22Rv1 (cell line): ENCODE data around the gene ASPN.

Experiments
- H3K27ac ChIP-seq: fragments of 450-650 bp; 2 replicates; pipeline ENCODE4 v1.5.1; 2017
- CTCF ChIP-seq: fragments of 450-650 bp; IDR thresholded peaks from 2 replicates; pipeline ENCODE4 v1.5.1; 2017; ENCODE audit warnings: mild to moderate bottlenecking
- ZFX ChIP-seq: fragments of 450-650 bp; IDR thresholded peaks from 2 replicates; pipeline ENCODE4 v1.6.1; 2017; ENCODE audit warnings: antibody characterized with exemption, borderline replicate concordance

The ASPN gene

DNA sequence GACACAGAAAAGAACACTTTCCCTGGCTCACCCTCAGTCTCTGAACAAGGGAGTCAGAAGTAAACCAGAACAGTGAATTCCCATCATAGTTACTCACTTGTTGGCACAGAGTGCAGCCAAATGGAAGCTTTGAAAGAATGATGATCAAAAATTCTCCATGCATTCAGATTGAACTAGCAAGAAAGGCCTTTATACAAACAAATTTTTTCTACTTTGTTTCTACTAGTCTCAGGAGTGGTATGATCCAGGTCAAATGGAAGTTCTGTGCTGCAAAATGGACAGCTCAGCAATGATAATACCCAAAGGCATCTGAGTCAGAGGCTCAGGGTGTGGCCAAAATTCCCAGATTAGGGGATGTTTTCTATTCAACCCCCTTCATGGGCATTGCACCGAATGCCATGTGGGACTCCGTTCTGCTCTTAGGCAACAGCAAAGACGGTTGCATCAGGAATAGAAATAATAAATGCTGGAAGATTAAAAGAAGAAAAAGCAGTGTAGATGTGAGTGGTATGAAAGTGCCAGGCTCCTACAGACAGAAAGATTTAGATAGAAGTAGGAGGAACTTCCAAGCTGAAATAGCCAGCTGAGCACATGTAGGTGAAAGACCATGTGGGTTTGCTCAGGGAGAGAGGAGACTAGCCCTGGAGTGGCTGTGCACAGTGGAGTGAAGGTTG is 24.0 kb upstream of the ASPN start:
- no peak overlapping the region for H3K27ac ChIP-seq
- no peak for TF ChIP-seq ZFX
- TF ChIP-seq CTCF, result no peak

DNA sequence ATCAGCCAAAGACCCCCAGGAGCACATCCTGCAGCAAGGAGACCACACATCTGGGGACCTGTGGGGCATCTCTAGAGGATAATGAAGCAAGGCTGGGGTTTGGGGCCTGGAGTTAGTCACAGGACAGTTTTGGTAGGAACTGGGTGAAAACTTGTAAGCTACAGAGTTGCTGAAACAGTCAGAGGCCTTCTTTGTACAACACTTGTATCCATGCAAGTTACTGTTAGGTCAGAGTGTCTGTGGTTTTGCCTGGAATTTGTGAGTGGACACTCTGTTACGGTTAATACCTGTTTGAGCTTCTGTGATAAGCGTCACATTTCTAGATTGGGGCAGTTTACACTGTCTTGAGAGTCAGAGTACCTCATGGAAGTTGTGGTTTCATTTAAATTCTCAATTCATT is 22.6 kb upstream of the ASPN start:
- no peak for TF ChIP-seq ZFX
- TF ChIP-seq CTCF, result no peak
- no peak overlapping the region for H3K27ac ChIP-seq

- TF ChIP-seq ZFX (no peak), CTCF (no peak)
- H3K27ac ChIP-seq, result no peak overlapping the region
Measured at GRCh38 chr9:92503156-92503555, 20.9 kb upstream of the ASPN start.

- peak; percentile 74 for TF ChIP-seq CTCF
- TF ChIP-seq ZFX, result no peak
- no peak overlapping the region for H3K27ac ChIP-seq
Measured at GRCh38 chr9:92501671-92502393, 19.5 kb upstream of the ASPN start.

DNA sequence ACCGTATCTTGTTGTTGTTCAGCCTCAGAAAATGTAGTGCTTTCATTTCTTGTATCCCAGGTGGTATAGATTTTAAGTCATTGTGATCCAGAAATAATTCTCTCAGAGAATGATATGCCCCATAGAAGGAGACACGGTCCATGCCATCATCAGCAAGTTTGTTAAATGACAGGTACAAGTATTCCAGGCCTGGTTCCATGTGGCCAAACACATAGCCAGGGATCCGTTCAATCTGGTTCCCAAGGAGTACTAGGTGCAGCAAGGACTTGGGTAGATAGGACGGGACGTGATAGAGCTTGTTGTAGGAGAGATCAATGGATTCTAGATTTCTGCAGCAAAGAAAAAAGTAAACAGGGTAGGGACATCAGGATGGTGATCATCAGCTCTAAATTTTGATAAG is 18.4 kb upstream of the ASPN start:
- no peak for TF ChIP-seq ZFX
- TF ChIP-seq CTCF, result no peak

DNA sequence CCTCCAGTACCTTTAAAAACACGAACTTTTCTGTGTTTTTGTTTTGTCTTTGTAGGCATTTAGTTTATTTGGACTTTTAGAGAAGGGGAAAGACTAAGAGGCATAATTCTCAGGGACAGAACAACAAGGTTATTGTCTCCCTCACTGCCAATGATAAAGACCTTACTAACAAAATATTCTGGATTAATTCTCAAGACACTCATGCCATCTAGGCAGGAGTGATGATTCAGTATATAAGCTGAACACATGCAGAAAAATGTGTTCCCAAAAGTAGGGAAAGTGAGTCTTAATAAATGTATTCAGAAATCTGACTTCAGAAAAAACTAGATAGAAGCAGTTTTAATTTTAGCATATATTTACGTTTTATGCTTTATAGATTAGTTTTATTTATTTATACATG is 17.4 kb upstream of the ASPN start:
- H3K27ac ChIP-seq, result no peak overlapping the region
- TF ChIP-seq CTCF, result no peak
- TF ChIP-seq ZFX, result no peak

More for the DNA sequence above, 18.4 kb upstream of the ASPN start:
- no peak overlapping the region for H3K27ac ChIP-seq

- TF ChIP-seq CTCF, result no peak
- TF ChIP-seq ZFX, result no peak
Measured at GRCh38 chr9:92496396-92497176, 14.3 kb upstream of the ASPN start.

More at GRCh38 chr9:92496396-92497176, 14.3 kb upstream of the ASPN start:
- H3K27ac ChIP-seq, result no peak overlapping the region
